Sigmoid colon (tissue), 3 donors: ENCODE data around the gene ATG9B.

Experiments
- POLR2A ChIP-seq, 2 donors: fragments of 450-650 bp; IDR thresholded peaks; one replicate each; pipeline ENCODE4 v1.6.1; 2016; ENCODE audit warnings: antibody characterized with exemption in 2 of 2, mild to moderate bottlenecking in 2 of 2, moderate library complexity in 2 of 2
- TF ChIP-seq, protein P1 (sequence below), 4 experiments: fragments of 450-650 bp in 3 of 4; fragments of 200-600 bp in 1 of 4; IDR thresholded peaks; one replicate each; pipeline ENCODE4 v1.5.1; 2016 to 2019; ENCODE audit warnings: antibody characterized with exemption in 4 of 4, mild to moderate bottlenecking in 3 of 4, moderate library complexity in 2 of 4

DNA sequence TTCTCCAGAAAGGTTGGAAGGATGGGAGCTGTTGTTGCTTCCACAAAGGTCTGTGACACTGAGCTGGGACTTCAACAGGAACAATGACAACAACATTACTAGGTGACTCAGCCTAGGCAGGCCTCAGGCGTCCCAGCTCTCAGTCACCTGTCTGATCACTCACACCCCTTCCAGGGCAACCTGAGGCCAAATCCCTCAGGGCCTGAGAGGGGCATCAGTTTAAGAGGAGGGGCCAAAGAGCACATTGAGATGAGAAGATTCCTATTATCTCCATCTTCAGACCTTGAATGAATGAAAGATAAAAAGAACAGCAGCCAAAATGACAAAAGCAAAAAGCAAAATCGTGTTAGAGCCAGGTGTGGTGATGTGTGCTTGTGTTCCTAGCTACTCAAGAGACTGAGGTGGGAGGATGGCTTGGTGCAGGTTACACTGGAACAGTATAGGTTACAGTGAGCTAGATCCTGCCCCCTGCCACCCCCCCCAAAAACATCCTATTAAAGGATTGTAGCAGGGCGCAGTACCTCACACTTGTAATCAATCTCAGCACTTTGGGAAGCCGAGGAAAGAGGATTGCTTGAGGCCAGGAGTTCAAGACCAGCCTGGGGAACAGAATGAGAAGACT is at the start of gene ATG9B:
- TF ChIP-seq, protein P1, sequence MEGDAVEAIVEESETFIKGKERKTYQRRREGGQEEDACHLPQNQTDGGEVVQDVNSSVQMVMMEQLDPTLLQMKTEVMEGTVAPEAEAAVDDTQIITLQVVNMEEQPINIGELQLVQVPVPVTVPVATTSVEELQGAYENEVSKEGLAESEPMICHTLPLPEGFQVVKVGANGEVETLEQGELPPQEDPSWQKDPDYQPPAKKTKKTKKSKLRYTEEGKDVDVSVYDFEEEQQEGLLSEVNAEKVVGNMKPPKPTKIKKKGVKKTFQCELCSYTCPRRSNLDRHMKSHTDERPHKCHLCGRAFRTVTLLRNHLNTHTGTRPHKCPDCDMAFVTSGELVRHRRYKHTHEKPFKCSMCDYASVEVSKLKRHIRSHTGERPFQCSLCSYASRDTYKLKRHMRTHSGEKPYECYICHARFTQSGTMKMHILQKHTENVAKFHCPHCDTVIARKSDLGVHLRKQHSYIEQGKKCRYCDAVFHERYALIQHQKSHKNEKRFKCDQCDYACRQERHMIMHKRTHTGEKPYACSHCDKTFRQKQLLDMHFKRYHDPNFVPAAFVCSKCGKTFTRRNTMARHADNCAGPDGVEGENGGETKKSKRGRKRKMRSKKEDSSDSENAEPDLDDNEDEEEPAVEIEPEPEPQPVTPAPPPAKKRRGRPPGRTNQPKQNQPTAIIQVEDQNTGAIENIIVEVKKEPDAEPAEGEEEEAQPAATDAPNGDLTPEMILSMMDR (IDR thresholded peaks at IDR 0.05): no peak
- no peak for TF ChIP-seq POLR2A (IDR thresholded peaks at IDR 0.05)
